Kidney glomerular epithelial cell (primary cell): ENCODE results near the gene NHSL2.

Experiments used
- DNase-seq: peaks from one replicate; lab custom pipeline; 2025; lab: John Stamatoyannopoulos, UW

The NHSL2 gene

DNA sequence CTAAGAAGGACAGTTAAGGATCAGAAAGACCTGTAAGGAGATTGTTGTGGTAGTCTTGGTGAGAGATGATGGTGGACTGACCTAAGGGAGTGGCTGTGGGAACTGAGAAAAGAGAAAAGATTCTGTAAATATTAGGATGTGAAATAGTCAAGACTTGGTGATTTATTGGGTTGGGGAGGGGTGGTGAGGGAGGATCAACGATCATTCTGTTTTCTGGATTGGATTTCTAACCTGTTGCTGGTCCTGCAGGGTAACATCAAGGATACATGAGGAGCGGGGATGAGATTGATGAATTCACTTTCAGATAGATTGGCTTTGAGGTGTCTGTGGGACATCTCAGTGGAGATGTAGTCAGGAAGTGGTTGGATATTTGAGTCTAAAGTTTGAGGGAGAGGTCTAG lies 272.3 kb downstream of the NHSL2 start:
- DNase-seq, result no peak

DNA sequence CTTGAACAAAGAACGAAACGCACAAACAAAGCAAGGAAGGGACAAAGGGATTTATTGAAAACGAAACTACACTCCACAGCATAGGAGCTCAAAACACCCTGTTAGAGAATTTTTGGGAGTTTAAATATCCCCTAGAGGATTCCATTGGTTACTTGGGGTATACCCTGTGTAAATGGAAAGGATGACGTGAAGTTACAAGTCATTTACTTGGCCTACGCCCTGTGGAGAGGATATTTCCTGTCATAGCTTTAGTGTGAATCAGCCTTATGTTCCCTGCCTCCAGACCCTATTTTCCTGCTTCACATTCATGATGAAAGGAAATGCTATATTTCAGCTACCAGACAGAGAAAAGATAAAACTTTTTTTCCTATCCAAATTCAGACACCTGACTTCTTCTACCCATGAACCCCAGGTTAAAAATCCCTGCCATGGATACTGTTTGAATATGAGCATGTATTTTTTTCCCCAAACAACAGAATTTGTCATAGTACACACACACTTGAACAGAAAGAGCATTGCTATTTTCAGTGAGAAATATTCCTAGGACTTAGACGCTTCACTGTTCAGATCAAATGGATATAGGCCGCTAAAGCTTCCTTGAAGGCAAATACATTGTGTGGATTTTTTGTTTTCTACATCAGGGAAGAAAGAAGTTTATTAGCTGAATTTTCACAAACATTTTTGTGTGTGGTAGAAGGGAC lies 291.3 kb downstream of the NHSL2 start:
- peak; percentile 0 for DNase-seq
